HG03097 (cell line): ENCODE data around the gene SHANK1.

Experiments
- ATAC-seq: cut with Tn5 transposase; IDR thresholded peaks from one replicate; pipeline ENCODE4 v1.9.1; 2021; ENCODE audit not compliant: unreplicated experiment, low FRiP score

Gene SHANK1

GRCh38 chr19:50693064-50693975 lies 26.3 kb downstream of the SHANK1 start:
- ATAC-seq, result no peak

DNA sequence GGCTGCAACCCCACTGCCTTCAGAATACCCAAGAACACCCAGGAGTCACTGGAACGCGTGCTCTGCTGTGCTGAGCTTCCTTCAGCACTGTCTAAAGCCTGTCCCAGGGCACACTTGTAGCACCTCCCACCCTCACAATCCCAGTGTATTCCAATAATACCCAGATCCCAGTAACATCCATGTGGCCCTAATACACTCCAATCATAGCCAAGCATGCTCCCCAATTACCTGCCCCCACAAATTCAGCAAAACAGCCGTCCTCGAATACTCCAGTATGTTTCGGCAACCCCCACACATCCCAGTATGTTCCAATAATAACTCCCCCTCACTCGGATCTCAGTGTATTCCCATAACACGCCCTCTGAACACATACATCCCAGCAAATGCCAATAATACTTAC lies 29.2 kb downstream of the SHANK1 start:
- ATAC-seq, result no peak

GRCh38 chr19:50688766-50689165 lies 30.8 kb downstream of the SHANK1 start:
- no peak for ATAC-seq

- no peak for ATAC-seq
Observed at GRCh38 chr19:50686310-50687032, 33.1 kb downstream of the SHANK1 start.

- no peak for ATAC-seq
Observed at GRCh38 chr19:50679177-50680125, 40.2 kb downstream of the SHANK1 start.

DNA sequence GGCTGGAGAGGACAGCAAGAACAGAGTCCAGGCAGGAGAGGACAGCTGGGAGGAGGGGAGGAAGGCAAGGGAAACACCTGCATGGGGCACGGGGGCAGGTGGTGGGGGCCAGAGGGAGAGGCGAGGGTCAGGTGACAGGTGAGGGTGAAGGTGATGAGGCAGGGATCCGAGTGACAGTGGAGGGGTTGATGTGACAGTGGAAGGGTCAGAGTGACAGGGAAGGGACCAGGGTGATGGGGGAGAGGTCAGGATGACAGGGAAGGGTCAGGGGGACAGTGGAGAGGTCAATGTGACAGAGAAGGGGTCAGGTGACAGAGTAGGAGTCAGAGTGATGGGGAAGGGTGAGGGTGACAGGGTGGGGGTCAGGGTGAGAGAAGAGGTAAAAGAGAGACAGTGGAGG lies 41.3 kb downstream of the SHANK1 start:
- no peak for ATAC-seq

GRCh38 chr19:50677636-50678035 lies 42.0 kb downstream of the SHANK1 start:
- ATAC-seq, result no peak

DNA sequence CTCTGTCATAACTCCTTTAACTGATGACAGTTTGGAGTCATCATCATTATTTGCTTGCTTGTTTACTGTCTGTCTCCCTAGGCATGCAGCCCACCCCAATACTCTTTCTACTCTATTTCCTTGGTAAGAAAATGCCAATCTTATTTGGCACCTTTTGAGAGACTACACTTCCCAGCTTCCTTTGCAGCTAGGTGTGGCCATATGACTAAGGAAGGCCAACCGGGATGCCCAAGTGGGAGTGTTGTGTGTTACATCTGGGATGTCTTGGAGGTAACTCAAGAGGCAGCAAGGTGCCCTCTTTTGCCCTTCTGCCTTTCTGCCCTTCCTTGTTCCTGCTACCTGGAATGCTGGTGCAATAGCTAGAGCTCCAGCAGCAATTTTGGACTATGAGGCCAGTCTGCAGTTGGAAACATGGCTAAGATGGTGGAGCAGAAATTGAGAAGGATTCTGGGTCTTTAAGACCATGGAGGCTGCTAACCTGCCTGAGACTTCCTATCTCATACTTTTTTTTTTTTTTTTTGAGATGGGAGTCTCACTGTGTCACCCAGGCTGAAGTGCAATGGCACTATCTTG lies 42.9 kb downstream of the SHANK1 start:
- no peak for ATAC-seq

DNA sequence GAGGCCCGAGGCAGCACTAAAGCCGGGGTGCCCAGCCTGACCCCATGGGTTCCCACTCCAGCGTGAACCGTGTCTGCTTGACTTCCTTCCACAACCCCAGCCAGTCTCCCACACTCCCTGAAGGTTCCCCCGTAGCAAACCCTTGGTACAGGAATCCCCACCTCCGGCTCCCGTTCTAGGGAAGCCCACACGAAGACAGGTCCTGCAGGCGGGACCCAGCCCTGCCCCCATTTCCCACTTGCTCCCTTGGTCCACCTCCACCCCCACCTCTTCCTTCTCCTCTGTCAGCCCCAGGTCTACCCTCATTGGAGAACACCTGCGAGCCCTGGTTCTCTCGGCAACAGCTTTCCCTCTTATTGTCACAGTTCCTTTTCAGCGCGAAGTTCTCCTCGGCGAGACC lies 46.5 kb downstream of the SHANK1 start:
- ATAC-seq, result no peak

GRCh38 chr19:50670102-50670380 lies 49.6 kb downstream of the SHANK1 start:
- no peak for ATAC-seq

- no peak for ATAC-seq
Observed at GRCh38 chr19:50669302-50670101, 50.1 kb downstream of the SHANK1 start.

DNA sequence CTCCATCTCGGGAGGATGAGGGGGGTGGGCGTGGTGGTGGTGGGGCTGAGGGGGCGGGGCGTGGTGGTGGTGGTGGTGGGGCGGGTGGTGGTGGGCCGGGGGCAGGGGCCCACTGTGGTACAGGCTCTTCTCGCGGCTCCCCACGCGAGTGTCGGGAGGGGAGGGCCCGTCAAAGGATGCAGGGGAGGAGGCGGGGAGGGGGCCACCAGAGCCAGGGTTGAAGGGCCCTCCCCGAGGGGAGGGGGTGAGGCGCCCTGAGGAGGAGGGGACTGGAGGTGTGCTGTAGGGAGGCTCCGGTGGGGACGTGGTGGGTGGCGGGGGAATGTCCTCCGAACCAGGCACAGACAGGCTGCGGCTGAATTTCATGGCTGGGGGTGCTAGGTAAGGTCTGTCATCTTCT lies 50.7 kb downstream of the SHANK1 start:
- no peak for ATAC-seq

GRCh38 chr19:50668416-50668815 lies 51.2 kb downstream of the SHANK1 start:
- ATAC-seq, result no peak

DNA sequence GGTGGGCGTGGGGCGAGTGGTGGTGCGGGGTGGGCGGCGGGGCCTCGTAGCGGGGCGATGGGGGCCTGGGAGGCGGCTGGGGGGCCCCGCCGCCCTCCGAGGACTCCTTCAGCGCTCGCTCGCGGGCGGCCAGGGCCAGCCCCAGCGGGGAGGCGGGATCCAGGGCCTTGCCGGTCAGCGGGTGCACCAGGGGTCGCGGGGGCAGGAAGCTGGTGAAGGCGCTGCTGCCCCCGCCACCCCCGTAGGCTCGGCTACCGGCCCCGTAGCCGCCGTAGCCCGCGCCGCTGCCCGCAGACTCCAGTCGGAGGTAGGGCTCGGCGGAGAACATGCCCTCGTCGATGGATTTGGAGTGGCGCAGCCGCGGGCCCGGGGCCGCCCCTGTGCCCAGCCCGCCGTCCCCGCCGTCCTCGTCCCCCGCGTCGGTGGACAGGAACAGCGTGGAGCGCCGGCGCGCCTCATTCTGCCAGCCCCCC lies 51.8 kb downstream of the SHANK1 start:
- ATAC-seq, result no peak

DNA sequence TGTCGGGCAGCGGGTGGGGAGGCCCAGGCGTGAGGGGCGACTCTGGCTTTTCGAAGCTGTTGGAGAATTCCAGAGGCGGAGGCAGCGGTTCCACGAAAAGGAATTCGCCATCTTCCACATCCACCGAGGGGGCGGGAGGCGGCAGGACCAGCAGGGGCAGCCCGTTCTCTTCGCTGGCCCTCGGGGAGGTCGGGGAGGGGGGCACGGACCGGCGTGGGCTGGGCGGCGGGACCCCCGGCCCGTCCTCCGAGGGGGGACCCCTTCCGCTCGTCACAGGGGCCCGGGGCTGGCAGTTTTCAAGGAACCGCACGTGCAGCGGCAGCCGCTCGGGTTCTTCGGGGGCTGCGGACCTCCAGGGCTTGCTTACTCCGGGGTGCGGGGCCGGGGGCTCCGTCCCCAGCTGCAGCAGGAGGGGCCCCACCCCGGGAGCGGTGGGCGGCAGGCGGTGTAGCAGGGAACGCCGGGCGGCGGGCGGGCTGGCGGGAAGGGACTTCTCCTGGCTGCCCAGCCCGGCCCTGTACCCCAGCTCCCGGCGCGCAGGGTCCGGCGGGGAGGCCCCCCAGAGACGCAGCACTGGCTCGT lies 52.3 kb downstream of the SHANK1 start:
- no peak for ATAC-seq

DNA sequence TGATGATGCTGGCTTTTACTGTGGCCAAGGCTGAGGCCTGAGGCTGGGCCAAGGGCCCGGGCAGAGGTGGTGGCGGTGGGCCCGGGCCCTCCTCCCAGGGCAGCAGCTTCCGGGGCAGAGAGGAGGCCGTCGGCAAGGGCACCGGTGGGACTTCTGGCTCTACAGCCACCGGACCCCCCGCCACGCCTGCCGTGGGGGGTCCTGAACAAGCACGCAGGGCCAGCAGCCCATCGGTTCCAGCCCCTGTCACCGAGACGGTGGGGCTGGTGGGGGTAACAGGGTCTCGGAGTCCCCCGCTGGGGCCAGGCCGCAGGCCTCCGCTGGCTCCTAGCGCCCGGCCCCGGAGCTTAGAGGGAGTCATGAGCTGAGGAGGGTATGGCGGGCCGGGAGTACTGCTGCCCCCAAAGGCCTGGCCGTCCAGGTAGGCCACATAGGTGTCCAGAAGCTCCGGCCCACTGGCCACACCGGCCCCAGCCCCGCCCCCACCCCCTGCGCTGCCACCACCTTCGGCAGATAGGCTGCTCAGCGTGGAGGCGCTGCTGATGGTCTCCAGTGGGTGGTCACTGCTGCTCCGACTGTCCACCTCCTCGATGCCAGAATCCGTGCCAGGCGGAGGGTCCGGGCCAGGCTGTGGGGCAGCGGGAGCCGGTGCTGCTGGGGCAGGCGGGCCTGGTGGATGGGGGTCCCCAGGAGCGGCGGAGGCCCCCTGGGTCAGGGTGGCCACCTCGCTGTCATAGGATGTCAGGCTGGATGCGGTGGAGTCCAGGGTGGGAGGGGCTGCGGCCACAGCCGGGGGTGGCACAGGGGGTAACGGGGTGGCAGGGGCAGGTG lies 53.0 kb downstream of the SHANK1 start:
- no peak for ATAC-seq

- ATAC-seq, result no peak
Observed at GRCh38 chr19:50664204-50664603, 55.4 kb downstream of the SHANK1 start.

GRCh38 chr19:50663482-50663790 lies 56.2 kb downstream of the SHANK1 start:
- ATAC-seq, result no peak
